ENCODE measurements around the gene ENTPD8.
"Not testable (repeated sequence)": the region's sequence is repeated elsewhere in the genome, so short reads cannot be mapped to it uniquely, and the experiment has no call there.

Gene ENTPD8

DNA sequence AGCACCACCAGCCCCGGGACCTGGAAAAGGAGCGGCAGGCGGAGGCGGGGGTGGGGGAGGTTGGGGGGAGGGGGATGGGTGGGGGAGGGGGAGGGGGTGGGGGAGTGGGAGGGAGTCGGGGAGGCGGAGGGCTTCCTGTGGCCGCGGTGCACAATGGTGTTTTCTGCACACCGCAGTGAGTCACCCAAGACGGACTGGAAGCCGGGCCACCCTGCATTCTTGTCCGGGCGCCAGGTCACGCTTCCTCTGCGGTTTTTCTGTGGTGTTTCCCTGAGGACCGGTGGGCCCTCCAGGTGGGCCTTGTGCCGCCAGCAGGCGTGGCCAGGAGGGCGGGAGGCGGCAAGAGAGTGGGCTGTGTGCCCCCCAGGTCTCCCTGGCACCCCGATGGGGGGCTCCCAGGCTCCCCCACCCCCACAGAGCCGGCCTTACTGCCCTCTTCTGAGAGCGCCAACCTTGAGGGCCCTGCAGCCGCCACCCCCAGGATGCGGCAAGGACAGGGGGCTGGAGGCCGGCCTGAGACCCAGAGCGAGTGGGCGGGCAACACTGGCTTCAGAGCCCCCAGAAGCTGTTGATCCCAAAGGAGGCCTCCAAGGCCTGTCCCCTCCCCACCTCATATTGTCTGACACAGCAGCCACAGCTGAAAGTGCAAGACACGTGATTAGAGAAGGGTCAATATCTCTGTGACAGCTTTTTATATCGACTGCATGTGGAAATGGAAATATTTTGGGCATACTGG is 29.3 kb downstream of the ENTPD8 start:
- DNase-seq (ENCODE audit: low spot score) = peak; percentile 96

DNA sequence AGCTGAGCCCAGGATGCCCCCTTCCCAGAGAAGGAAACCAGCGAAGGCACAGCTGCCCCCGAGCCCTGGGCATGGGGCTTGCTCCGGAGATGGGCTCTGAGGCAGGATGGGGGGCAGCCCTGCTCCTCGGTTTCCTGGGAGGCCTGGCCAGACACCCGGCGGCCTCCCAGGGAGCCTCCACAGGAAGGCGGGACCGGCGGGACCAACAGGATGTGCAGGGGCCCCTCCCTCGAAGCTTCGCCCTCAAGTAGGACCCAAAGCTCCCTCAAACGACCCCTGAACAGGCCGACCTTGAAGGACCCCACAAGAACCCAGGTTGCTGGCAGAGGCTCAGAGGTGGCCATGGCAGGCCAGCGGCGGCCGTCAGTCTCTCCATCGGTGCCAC is 29.9 kb downstream of the ENTPD8 start:
- no peak for DNase-seq (ENCODE audit: low spot score)

- no peak for DNase-seq (ENCODE audit: low spot score)
Observed at GRCh38 chr9:137410891-137411249, 30.3 kb downstream of the ENTPD8 start.

GRCh38 chr9:137410236-137410890 is 30.8 kb downstream of the ENTPD8 start:
- not testable (repeated sequence) for DNase-seq (ENCODE audit: low spot score)

DNA sequence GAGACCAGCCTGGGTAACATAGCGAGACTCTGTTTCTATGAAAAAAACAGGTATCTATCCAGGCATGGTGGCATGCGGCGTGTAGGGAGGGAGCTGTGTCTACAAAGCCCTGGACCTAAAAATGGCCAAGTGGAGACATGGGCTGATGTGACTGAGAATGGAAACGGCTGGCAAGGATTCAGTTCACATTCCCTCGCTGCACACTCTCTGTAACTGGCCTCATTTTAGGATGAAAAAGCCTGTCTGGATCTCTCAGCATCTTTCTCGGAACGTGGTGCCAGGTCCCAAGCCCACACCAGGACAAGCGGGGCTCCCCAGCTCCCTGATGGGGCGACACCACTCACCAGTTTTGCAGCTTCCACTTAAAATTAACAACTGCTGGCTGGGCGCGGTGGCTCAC is 31.6 kb downstream of the ENTPD8 start:
- DNase-seq (ENCODE audit: low spot score) = no peak

DNA sequence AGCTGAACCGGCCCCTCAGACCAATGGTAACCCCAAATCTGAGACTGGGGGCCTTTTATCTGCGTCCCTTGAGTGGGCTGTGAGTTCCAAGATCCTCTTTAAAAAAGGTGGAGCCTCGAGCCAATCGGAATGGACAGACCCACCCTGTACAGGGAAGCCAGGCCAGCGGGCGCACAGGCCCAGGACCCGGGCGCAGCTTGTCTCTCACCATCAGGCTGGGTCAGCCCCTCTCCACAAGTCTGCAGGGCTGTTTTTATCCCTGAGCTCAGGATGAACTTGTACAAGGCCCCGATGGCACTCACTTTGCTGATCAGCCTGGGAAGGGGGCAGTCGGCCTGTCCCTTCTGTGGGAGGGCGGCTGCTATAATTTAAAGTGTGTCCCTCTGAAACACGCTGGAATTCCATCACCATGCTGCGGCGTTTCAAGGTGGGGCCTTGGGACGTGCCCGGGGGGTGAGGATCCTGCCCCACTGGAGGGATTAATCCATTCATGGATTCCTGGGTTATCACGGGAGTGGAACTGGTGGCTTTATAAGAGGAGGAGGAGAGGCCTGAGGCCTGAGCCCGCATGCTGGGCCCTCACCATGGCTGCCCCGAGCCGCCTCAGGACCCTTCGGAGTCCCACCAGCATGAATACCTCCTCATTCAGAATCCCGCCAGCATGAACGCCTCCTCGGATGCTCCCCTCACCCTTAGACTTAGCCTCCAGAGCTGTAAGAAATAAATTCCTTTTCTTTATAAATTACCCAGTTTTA is 32.3 kb downstream of the ENTPD8 start:
- DNase-seq (ENCODE audit: low spot score) = no peak

- DNase-seq (ENCODE audit: low spot score) = no peak
Observed at GRCh38 chr9:137407590-137408300, 33.4 kb downstream of the ENTPD8 start.

DNA sequence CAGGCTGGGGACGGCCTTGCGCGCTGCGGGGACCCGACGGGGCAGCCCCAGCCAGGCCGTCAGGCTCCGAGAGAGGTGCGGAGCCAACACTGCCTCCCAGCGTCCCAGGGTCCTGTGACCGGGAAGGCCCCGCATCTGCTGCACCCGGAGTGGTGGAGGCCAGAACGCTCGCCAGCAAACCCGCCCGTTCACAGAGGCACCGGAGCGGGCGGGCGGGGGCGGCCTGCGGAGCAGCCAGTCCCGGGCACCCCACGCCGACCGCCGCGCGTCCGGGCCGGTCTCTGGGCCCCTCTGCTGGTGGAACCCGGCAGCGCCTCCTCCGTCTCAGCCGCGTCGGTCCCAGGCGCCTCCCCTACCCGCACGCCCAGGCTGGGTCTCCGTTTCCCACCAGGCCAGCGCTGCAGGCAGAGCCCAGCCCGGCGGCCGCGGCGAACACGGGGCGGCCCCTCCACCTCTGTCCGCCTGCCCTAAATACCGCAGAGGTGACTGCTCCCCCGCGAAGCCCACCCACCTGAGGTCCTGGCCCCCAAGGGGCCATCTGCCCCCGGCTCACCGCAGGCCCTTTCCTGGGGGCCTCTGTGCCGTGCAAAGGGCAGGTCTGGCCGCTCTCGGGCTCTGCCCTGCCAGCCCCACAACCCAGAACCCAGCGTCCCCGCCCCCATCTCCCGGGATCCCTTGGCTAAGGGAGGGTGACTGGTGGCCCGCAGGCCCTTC is 34.1 kb downstream of the ENTPD8 start:
- peak; percentile 93 for DNase-seq (ENCODE audit: low spot score)

DNA sequence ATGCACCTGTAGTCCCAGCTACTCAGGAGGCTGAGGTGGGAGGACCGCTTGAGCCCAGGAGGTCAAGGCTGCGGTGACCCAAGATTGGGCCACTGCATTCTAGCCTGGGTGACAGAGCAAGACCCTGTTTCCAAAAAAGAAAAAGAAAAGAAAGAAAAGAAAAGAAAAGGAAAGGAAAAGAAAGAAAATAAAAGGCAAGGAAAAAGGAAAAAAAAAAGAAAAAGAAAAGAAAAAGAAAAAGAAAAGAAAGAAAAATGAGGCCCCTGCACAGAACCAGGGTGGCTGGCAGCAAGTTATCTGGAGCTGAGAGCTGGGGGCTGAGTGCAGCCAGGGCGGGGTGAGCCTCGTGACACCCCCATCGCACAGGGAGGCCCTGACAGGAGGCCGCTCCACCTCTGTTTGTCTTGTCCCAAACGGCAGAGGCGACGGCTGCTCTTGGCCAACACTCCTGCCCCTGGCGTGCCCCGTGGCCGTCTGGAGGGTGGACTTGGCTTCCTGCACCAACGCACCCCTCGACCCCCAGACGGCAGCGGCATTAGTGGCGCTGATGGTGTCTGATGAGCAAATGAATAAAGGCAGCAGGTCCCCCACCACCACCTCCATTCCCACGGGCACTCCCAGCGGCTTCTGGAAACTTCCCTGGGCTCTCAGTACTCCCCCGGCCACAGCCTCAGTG is 34.9 kb downstream of the ENTPD8 start:
- DNase-seq (ENCODE audit: low spot score) = no peak

- DNase-seq (ENCODE audit: low spot score) = no peak
Observed at GRCh38 chr9:137405677-137406081, 35.5 kb downstream of the ENTPD8 start.

DNA sequence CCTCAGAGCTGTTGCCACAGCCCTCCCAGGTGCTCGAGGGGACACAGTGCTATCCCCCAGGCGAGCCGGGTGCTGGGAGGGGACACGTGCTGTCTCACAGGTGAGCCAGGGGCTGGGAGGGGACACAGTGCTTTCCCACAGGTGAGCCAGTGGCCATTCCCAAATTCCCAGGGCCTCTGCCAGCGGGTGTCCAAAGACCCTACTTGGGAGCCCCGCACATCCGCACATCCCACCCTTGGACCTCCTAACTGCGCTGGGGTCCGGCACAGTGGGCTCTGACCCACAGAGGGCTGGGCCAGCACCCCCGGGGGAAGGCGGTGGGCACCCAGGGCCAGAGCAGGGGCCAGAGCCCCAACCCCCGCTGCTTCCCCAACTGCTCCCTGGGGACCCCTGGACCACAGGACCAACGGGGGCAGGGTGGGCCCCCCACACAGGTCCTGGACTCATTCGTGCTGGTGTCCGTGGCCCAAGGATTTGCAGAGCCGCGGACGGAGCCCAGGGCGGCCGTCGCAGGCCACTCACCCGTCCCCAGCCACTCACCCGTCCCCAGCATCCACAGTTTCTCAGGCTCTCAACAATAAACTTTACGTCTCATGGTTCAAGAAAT is 36.1 kb downstream of the ENTPD8 start:
- DNase-seq (ENCODE audit: low spot score) = no peak

GRCh38 chr9:137403269-137403668 is 37.9 kb downstream of the ENTPD8 start:
- DNase-seq (ENCODE audit: low spot score) = no peak

GRCh38 chr9:137402746-137403145 is 38.4 kb downstream of the ENTPD8 start:
- DNase-seq (ENCODE audit: low spot score) = no peak

DNA sequence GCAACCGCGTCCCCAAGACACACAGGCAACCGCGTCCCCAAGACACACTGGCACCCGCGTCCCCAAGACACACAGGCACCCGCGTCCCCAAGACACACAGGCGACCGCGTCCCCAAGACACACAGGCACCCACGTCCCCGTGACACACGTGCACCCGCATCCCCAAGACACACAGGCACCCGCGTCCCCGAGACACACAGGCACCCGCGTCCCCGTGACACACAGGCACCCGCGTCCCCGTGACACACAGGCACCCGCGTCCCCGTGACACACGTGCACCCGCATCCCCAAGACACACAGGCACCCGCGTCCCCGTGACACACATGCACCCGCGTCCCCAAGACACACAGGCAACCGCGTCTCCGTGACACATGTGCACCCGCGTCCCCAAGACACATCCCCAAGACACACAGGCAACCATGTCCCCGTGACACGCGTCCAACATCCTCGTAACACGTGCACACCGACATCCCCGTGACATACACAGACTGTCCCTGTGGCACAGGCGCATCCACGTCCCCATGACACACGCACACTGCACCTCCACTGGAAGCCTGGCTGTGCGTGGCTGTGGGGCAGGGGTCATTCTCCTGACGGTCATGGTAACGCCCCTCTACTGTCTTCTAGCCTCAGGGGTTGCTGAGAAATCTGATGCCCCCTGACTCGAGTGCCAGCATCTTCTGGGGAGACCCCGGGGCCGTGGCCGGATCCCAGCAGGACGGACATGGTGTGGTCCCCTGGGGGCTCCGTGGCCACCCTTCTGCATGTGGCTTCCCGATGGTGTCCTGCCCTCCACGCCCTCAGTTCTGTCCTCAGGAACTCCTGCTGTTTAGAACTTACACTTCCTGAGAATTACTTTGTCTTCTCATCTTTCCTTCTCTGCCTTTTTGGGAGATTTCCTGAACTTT is 42.3 kb downstream of the ENTPD8 start:
- no peak for DNase-seq (ENCODE audit: low spot score)

DNA sequence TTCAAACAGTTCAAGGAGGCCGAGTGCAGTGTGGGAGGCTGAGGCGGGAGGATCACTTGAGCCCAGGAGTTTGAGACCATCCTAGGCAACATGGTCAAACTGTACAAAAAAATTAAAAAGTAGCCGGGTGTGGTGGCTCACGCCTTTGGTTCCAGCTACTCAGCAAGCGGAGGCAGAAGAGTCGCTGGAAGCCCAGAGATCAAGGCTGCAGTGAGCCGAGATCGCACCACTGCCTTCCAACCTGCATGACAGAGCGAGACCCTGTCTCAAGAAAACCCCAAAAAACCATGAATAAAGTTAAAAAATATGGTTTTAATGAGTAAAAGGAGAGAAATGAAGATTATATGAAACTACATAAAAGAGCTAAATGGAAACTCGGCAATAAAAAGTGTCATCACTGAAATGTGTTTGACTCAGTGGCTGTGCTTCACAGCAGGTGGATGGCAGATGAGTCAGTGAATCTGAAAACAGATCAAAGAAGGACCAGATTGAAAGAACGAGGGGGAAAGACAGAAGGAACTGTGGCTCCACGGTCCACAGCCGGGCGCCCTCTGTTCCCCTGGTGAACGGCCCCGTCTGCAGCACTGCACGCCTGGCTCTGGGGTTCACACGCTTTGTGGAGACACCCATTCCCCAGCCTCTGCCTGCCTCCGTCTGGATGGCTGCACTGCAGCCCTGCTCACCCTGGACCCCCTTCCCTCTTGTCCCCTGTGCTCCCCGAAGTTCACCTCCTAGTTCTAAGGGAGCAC is 43.3 kb downstream of the ENTPD8 start:
- DNase-seq (ENCODE audit: low spot score) = no peak

DNA sequence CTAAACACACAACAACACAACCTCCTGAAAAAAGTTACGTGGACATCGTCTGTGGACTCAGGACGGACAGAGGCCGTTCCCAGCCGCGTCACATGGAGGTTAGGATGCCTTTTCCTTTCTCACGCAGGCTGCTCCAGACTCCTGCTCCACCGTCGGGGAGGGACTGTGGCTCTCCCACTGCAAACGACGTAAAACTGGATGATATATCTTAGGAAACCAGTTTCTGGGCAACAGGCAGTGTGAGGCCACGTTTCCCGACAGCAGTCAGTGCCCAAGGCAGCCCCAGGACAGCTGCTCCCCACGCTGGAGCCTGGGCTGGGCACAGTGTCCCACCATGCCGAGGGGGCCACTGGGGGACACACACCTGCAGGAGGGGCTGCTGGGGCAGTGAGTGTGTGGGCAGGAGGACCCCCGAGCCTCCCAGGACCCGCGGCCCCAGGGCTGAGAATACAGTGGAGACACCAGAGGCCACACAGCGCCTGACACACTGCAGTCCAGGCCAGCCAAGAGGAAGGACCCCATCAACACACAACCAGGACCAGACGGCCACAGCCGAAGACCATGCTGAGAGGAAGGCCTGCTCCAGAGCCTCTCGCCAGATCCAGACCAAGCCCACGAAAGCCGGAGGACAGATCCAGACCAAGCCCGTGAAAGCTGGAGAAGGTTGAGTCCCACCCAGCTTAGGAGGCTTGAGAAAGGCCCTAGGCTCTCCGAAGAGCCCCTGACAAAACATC is 44.4 kb downstream of the ENTPD8 start:
- no peak for DNase-seq (ENCODE audit: low spot score)

- peak; percentile 78 for DNase-seq (ENCODE audit: low spot score)
Observed at GRCh38 chr9:137396227-137396626, 44.9 kb downstream of the ENTPD8 start.

- no peak for DNase-seq (ENCODE audit: low spot score)
Observed at GRCh38 chr9:137395666-137396010, 45.5 kb downstream of the ENTPD8 start.

All from AG08396 (cell line).